VCaP (cell line): Measurements from ENCODE around the gene UBAC1.

ENCODE experiments used
- H3K27ac ChIP-seq: fragments of 450-650 bp; 2 replicates; pipeline ENCODE4 v1.5.1; 2017
- TF ChIP-seq, protein P1 (sequence below): fragments of 450-650 bp; conservative IDR thresholded peaks from 2 replicates; pipeline ENCODE4 v1.5.1; 2017; ENCODE audit warnings: mild to moderate bottlenecking, moderate library complexity

The UBAC1 gene

DNA sequence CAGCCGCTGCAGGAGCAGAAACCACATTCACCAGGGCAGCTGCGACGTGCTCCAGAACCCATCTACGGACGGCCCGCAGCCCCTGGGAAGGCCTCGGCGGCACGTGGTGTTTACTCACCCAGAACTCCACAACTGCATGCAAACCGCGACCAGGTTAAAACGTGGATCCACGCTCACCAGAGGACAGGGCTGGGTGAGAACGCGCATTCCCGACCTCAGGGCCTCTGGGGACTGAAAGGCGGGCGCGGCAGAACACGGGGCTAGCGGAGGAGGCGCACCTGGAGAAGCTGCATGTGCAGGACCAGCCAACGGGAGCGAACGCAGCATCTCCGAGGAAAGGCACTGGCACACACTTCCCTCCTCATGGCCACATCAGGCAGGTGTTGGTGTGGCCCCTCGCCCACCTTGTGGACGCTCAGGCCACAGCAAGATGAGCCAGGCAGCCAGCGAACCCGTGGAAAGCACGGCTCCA is 29.8 kb downstream of the UBAC1 start:
- no peak overlapping the region for H3K27ac ChIP-seq
- TF ChIP-seq, protein P1, sequence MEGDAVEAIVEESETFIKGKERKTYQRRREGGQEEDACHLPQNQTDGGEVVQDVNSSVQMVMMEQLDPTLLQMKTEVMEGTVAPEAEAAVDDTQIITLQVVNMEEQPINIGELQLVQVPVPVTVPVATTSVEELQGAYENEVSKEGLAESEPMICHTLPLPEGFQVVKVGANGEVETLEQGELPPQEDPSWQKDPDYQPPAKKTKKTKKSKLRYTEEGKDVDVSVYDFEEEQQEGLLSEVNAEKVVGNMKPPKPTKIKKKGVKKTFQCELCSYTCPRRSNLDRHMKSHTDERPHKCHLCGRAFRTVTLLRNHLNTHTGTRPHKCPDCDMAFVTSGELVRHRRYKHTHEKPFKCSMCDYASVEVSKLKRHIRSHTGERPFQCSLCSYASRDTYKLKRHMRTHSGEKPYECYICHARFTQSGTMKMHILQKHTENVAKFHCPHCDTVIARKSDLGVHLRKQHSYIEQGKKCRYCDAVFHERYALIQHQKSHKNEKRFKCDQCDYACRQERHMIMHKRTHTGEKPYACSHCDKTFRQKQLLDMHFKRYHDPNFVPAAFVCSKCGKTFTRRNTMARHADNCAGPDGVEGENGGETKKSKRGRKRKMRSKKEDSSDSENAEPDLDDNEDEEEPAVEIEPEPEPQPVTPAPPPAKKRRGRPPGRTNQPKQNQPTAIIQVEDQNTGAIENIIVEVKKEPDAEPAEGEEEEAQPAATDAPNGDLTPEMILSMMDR = no peak

DNA sequence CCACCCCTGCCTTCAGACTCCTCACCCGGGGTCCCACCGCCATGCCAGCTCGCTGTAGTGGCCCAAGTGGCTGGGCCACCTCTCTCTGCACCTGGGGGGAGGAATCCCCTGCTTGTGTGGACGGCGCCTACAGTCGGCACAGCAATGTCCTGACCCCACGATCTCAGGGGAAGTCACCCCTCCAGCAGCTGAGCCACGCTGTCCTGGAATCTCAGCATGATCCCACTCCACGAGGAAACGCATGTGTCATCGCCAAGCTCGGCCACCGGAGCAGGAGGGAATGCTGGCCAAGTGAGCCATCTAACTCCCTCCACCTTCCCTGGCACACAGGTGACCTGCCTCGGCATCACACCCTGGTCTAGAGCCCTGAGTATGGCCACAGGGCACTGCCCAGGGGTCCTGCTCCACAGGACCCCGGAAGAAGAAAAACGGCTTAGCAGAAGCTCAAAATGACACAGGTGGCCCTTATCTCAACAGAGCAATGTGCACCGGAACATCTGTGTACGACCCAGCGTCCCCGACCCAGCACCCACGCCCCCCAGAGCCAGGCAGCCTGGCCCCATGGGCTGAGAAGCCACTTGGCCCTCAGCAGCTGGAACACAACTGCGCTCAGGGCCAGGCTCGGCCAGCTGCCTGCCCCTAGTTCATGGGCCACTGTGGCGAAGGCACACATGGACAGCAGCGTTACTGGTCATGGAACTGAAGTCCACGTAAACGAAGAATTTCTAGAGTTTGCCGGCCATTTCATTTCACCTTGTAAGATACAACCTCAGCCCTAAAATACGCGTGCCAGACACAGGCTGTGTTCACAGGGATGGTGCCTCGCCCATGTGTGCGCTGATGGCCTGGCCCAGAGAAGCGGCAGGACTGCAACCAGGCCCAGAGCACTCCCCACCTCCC is 30.5 kb downstream of the UBAC1 start:
- TF ChIP-seq, protein P1 = no peak
- no peak overlapping the region for H3K27ac ChIP-seq

DNA sequence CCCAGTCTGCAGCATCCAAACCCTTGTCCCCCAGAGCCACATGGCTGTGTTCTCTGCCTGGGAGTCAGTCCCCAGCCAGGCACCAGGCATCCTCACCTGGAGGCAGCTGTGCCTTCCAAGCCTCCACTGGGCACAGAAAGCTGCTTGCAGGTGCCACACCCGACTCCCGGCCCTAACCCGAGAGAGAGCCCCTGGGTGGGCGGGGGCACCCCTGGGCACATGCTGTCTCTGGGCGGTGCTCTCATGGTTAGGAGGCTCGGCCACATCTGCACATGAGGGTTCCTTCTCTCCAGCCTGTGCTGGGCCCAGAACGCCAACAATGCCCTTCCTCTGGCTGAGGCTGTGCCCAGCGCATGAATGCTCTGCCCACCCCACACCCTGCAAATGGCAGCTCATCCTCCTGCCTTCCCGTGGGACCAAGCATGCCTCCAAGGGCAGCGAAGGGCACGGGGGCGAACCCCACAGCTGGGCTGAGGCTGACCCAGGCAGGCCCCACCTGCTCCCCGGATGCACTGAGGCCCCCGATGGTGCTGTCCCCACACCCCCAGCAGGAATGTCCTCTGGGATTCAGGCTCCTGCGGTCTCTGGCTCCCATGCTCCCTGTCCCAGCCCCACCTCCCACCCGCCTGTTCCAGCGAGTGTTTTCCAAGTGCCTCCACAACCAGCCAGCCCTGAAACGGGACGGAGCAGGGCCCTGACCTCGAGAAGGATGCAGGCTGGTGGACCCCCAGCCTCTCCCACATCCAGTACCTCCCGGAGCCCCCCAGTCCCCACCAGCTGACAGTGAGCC is 31.3 kb downstream of the UBAC1 start:
- TF ChIP-seq, protein P1 = no peak
- H3K27ac ChIP-seq = no peak overlapping the region

DNA sequence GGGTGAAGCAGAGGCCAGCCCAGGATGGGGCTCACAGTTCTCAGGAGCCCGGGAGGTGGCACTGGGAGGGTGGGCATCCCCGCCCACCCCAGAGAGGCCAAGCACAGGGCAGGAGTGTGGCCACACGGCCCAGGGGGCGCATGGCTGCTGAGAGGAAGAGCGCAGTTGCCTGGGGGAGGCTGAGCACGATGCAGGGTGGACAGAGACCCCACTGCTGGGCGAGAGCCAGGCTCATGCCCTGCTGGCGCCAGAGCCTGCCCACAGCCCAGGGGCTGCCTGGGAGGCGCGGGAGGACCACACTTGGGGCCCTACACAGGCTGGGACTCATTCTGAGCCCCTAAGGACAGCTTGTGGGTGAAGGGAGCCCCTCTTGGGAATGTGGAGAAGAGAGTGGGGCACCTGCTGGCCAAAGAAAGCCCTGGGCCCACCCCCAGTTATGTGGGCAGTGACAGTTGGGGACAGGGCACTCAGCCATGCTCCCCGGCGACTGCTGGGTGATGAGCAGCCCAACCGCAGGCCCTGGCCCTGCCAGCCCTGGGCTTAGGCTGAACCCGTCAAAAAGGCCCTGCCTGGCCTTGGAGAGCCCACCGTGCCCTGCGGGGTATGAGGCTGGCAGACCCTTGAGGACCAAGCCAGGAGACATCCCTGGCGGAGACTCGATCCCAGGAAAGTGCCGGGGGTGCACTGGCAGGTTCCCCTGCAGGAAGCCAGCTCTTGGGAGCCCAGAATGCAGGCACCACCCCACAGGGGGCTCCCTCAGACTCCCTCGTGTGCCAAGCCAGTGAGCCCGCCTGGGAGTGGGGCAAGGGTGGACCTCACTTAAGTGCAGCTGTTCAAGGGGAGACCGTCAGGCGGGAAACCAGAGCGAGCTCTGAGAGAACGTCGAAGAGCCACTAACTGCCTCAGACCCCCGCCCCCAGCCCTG is 32.2 kb downstream of the UBAC1 start:
- H3K27ac ChIP-seq = no peak overlapping the region
- TF ChIP-seq, protein P1 = no peak

DNA sequence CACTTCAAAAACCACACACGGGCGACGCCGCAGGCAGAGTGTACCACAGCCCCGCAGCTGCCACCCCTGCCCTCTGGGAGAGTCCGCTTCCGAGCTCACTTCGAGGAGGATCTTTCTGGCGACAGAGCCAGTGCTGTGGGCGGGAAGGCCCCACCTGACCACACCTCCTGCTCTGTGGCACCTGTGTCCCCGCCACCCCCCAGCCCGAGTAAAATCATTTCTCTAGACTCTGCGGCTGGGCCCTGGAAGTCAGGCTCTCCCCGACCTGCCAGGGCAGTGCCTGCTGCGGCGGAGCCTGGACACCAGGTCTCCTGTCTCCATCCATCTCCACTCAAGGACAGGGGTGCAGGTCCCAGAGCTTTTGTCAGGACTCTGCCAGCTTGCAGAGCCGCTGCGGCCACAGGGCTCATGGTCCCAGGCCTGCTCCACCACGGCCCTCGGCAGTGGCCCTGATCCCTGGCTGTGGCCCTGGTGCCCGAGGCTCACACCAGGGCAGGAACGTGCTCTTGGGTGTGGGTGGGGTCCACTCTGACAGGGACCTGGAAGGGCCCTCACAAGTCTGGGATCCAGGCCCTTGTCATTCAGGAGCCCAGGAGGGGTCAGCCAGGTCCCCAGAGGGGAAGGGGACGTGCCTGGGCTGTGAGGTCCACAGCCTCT is 33.0 kb downstream of the UBAC1 start:
- TF ChIP-seq, protein P1 = no peak
- H3K27ac ChIP-seq = no peak overlapping the region

DNA sequence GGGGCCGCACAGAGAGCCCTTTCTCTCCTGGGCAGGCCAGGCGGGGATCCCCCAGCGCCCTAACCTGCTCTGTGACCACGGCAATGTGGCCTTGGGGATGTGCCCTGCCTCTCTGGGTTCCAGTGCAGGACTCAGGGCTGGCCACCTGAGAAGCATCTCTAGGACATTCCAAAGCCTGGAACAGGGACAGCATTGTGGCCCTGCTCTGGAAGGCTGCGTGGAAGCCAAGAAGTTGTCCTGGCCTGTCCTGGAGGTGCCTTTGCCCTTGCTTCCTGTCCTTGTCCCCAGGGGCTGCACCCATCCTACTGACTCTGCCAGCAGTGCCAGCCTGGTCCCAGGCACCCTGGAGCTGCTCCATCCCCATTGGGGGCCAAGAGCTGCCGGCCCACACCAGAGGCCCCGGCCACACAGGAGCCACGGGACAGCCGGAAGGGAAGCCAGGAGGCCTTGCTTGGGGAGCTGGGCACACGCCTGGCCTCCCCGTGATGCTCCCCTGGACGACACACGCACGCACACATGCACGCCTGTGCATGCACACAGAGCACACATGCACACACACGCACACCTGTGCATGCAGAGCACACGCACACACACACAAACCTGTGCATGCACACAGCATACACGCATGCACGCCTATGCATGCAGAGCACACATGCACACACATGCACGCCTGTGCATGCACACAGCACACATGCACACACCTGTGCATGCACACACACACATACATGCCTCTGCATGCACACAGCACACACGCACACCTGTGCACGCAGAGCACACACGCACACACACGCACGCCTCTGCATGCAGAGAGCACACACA is 33.8 kb downstream of the UBAC1 start:
- TF ChIP-seq, protein P1 = no peak
- H3K27ac ChIP-seq = no peak overlapping the region
